ENCODE data around the gene FRS2.

GRCh38 chr12:69484428-69484827, 14.2 kb downstream of the FRS2 start:
- TF ChIP-seq POLR2AphosphoS5 (IDR thresholded peaks at IDR 0.05; ENCODE audit: low read depth, low read length) (no peak), REST (IDR thresholded peaks at IDR 0.05; ENCODE audit: insufficient read depth in 1 of 2, low read depth in 2 of 2, low read length in 2 of 2) (no peak), TAF1 (IDR thresholded peaks at IDR 0.05; ENCODE audit: borderline replicate concordance, insufficient read depth, low read length) (no peak), SIN3A (IDR thresholded peaks at IDR 0.05; ENCODE audit: borderline replicate concordance, insufficient read depth, low read length) (no peak)

All from PFSK-1 (cell line).